Measurements from ENCODE around the gene GATA3. TPM values are rescaled to one million over a fixed set of nuclear protein-coding genes. Genes with fewer than 3 reads are reported as not detected.

The GATA3 gene
- total and polyA plus RNA-seq, 9 of the 15 experiments (the other 6 are each of a cell fraction or from before 2014, with no cell fraction given) = 0.01 to 0.24 (median 0.09) TPM; not detected in 6

DNA sequence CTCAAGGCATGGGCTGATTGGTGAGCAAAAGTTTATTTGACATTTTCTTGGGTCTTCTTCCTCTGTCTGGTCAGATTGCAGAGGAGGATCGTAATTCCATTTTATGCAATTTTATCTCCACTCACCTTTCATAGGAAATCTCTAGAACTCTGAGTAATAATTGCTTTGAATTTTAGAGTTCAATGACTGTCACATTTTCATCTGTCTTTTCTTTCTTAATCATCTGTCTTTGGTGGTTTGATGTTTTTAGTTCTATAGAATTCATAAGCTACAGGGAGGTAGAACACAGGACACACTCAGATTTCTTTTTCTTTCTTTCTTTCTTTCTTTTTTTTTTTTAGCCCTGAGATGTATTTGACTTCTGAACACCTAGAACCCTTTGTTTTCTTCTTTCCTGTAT is 11.6 kb downstream of the GATA3 start:
- no peak overlapping the region for H3K4me3 ChIP-seq
- H3K4me1 ChIP-seq (replicated peaks in 1 of 2; ENCODE audit: control insufficient read depth in 2 of 2, insufficient read depth in 2 of 2, low read length in 2 of 2) = peaks cover 0 to 4% of the 10 kb centered on the region in 2 experiments; a peak in 1 of 5 replicates
- H3K9me1 ChIP-seq (ENCODE audit: control insufficient read depth, insufficient read depth, low read length) = no peaks in the 10 kb centered on the region
- no peak overlapping the region for H3K27ac ChIP-seq (ENCODE audit: extremely low read depth, low read depth, low read length)
- intact Hi-C loops (cut with micrococcal nuclease) (no loop called here), in situ Hi-C loops (cut with MboI) (no loop called here)
- H2AFZ ChIP-seq (ENCODE audit: low read depth, low read length) = no peak overlapping the region
- no peaks in the 10 kb centered on the region for H3K9me3 ChIP-seq (replicated peaks; ENCODE audit: control insufficient read depth, insufficient read depth, low read depth, low read length)
- H3K79me2 ChIP-seq (ENCODE audit: control insufficient read depth, insufficient read depth, low read length) = no peaks in the 10 kb centered on the region
- ChIA-PET CTCF (ENCODE audit: low intra/inter-chr PET ratio) (no interaction called here), POLR2A (no interaction called here)
- no peaks in the 10 kb centered on the region for H3K36me3 ChIP-seq (ENCODE audit: control insufficient read depth, insufficient read depth, low read length)
- TF ChIP-seq PTTG1 (tag; IDR thresholded peaks at IDR 0.05; ENCODE audit: low read depth) (no peak), ILK (tag; IDR thresholded peaks at IDR 0.05; ENCODE audit: borderline replicate concordance, low read depth) (no peak), SAP30 (IDR thresholded peaks at IDR 0.05; ENCODE audit: borderline replicate concordance, insufficient read depth, low read depth, low read length, poor library complexity, severe bottlenecking) (no peak), MTA2 (IDR thresholded peaks at IDR 0.05; ENCODE audit: low read depth) (no peak), NR3C1 (CRISPR knock-in tag; IDR thresholded peaks at IDR 0.05) (no peak), POLR2AphosphoS2 (IDR thresholded peaks at IDR 0.05; ENCODE audit: low read length) (no peak), THRAP3 (IDR thresholded peaks at IDR 0.05; ENCODE audit: borderline replicate concordance) (no peak), NCOR1 (IDR thresholded peaks at IDR 0.05) (no peak), GMEB1 (CRISPR knock-in tag; IDR thresholded peaks at IDR 0.05) (no peak), ZNF224 (CRISPR knock-in tag; IDR thresholded peaks at IDR 0.05) (no peak), DPF2 (IDR thresholded peaks at IDR 0.05) (no peak), NONO (IDR thresholded peaks at IDR 0.05; ENCODE audit: low read depth in 2 of 2, low read length in 1 of 2) (no peak), TCF3 (CRISPR knock-in tag; IDR thresholded peaks at IDR 0.05) (no peak), MIER1 (IDR thresholded peaks at IDR 0.05; ENCODE audit: low read depth) (no peak), XRCC3 (IDR thresholded peaks at IDR 0.05) (no peak), ARID1B (IDR thresholded peaks at IDR 0.05) (no peak), PHB2 (IDR thresholded peaks at IDR 0.05; ENCODE audit: low read depth) (no peak), DACH1 (IDR thresholded peaks at IDR 0.05; ENCODE audit: partially characterized antibody) (no peak), PYGO2 (tag; IDR thresholded peaks at IDR 0.05) (no peak), PCBP2 (IDR thresholded peaks at IDR 0.05; ENCODE audit: low read depth, low read length, poor library complexity, severe bottlenecking) (no peak)
- ATAC-seq = no peak
- BruUV-seq (replicated peaks) = no TSS peak
- no peak for DNase-seq (ENCODE audit: extremely low read depth in 1 of 4, low spot score in 3 of 4)
- WGBS (ENCODE audit: insufficient coverage, low coverage, missing lambda C conversion rate) = 0% methylated on average over 1 of the region's 1 CpG
- H4K20me1 ChIP-seq (replicated peaks; ENCODE audit: control insufficient read depth, insufficient read depth, low read length) = no peaks in the 10 kb centered on the region
- H3K9ac ChIP-seq (ENCODE audit: insufficient read depth in 1 of 2, low read depth in 2 of 2, low read length in 2 of 2) = no peak overlapping the region
- FAIRE-seq = no peak
- no peak overlapping the region for H3K4me2 ChIP-seq (ENCODE audit: insufficient read depth, low read length)
- H3K27me3 ChIP-seq (ENCODE audit: control insufficient read depth in 2 of 2, insufficient read depth in 2 of 2, low read length in 2 of 2) = peaks cover 26 to 51% of the 10 kb centered on the region in 2 experiments; a peak in 4 of 5 replicates
